SK-N-SH (cell line): ENCODE data around the gene PCED1A. TPM values are rescaled to one million over a fixed set of nuclear protein-coding genes. Genes with fewer than 3 reads are reported as not detected.

ENCODE experiments used
- CTCF ChIA-PET: fragments of 300-600, 350-600 bp; formaldehyde crosslinking; extraction: SDS; loops from one replicate; lab custom pipeline; 2021; lab: Yijun Ruan, JAX
- POLR2A ChIA-PET: fragments of 350-600 bp; sonication (Branson Sonifier 250); formaldehyde crosslinking; extraction: SDS; loops from one replicate; lab custom pipeline; 2020; ENCODE audit warnings: antibody characterized with exemption, inconsistent platforms; lab: Yijun Ruan, JAX
- DNase-seq: peaks from one replicate; pipeline ENCODE4 v3.0.0; 2012
- H2AFZ ChIP-seq: fragments of 200-600 bp; sonication (generic); 2 replicates; pipeline ENCODE4 v1.8.1; 2016; ENCODE audit warnings: antibody characterized with exemption, mild to moderate bottlenecking, low read depth
- H3F3A ChIP-seq: fragments of 200-600 bp; sonication (generic); replicated peaks from 2 replicates; pipeline ENCODE3; 2016; ENCODE audit warnings: antibody characterized with exemption, mild to moderate bottlenecking; ENCODE audit not compliant: insufficient read depth
- H3K27ac ChIP-seq, 2 experiments: fragments of 200-500 bp in 1 of 2; fragments of 200-600 bp in 1 of 2; sonication (Bioruptor generic) in 1 of 2; sonication (generic), shearing (Covaris generic) in 1 of 2; 2 replicates each; pipeline versions ENCODE4 v1.5.1 to v1.6.1; 2014 to 2016; ENCODE audit warnings: low read depth in 2 of 2, inconsistent platforms in 1 of 2, low read length in 1 of 2, mild to moderate bottlenecking in 1 of 2, mixed read lengths in 1 of 2
- H3K27me3 ChIP-seq: fragments of 200-600 bp; sonication (generic), shearing (Covaris generic); 2 replicates; pipeline ENCODE4 v1.6.1; 2016; ENCODE audit warnings: mixed run types; ENCODE audit not compliant: insufficient read depth
- H3K36me3 ChIP-seq, 2 experiments: fragments of 200-500 bp in 1 of 2; fragments of 200-600 bp in 1 of 2; sonication (Bioruptor generic) in 1 of 2; sonication (generic) in 1 of 2; replicated peaks in 1 of 2; 2 replicates each; pipeline versions ENCODE3 to v1.5.1; 2014 to 2016; ENCODE audit warnings: low read length in 1 of 2, mild to moderate bottlenecking in 1 of 2; ENCODE audit not compliant: insufficient read depth in 2 of 2, control insufficient read depth in 1 of 2
- H3K4me1 ChIP-seq, 2 experiments: fragments of 200-500 bp in 1 of 2; fragments of 200-600 bp in 1 of 2; sonication (Bioruptor generic) in 1 of 2; sonication (generic), shearing (Covaris generic) in 1 of 2; 2 replicates each; pipeline versions ENCODE4 v1.5.1 to v1.6.1; 2014 to 2016; ENCODE audit warnings: low read depth in 1 of 2, low read length in 1 of 2, mixed run types in 1 of 2; ENCODE audit not compliant: insufficient read depth in 2 of 2, control insufficient read depth in 1 of 2
- H3K4me2 ChIP-seq: fragments of 200-600 bp; sonication (generic), shearing (Covaris generic); 2 replicates; pipeline ENCODE4 v1.6.1; 2017; ENCODE audit warnings: mixed run types
- H3K4me3 ChIP-seq, 2 experiments: fragments of 200-500 bp in 1 of 2; fragments of 200-600 bp in 1 of 2; sonication (Bioruptor generic) in 1 of 2; sonication (generic), shearing (Covaris generic) in 1 of 2; 2 replicates each; pipeline versions ENCODE4 v1.5.1 to v1.8.1; 2014 to 2016; ENCODE audit warnings: low read depth in 2 of 2, inconsistent platforms in 1 of 2, low read length in 1 of 2, mild to moderate bottlenecking in 1 of 2, mixed read lengths in 1 of 2, moderate library complexity in 1 of 2
- H3K79me2 ChIP-seq: fragments of 200-600 bp; sonication (generic); 2 replicates; pipeline ENCODE4 v1.8.1; 2017; ENCODE audit warnings: mild to moderate bottlenecking; ENCODE audit not compliant: insufficient read depth
- H3K9ac ChIP-seq: fragments of 200-600 bp; sonication (generic); 2 replicates; pipeline ENCODE4 v1.6.1; 2017; ENCODE audit warnings: mixed run types
- H3K9me2 ChIP-seq: fragments of 200-600 bp; sonication (generic); 2 replicates; pipeline ENCODE4 v1.6.1; 2017; ENCODE audit warnings: mixed run types
- H3K9me3 ChIP-seq: fragments of 200-600 bp; sonication (generic); 2 replicates; pipeline ENCODE4 v1.6.1; 2017; ENCODE audit warnings: mixed run types, mild to moderate bottlenecking, moderate library complexity
- H4K20me1 ChIP-seq: fragments of 200-600 bp; sonication (generic); 2 replicates; pipeline ENCODE4 v1.6.1; 2017; ENCODE audit warnings: mild to moderate bottlenecking, mixed run types; ENCODE audit not compliant: insufficient read depth
- ELF1 ChIP-seq: IDR thresholded peaks from 2 replicates; pipeline ENCODE4 v1.4.0; 2012
- EP300 ChIP-seq, 2 experiments: IDR thresholded peaks; 2 replicates each; pipeline versions ENCODE4 v1.4.0 to v1.6.1; 2012; ENCODE audit warnings: borderline replicate concordance in 1 of 2, low read depth in 1 of 2, low read length in 1 of 2
- EZH2phosphoT487 ChIP-seq: fragments of 200-600 bp; sonication (generic); IDR thresholded peaks from 2 replicates; pipeline ENCODE4 v1.6.1; 2017; ENCODE audit warnings: low read depth, mixed run types, mild to moderate bottlenecking, antibody characterized with exemption, moderate library complexity, borderline replicate concordance
- FOSL2 ChIP-seq: IDR thresholded peaks from 2 replicates; pipeline ENCODE4 v1.4.0; 2012; ENCODE audit warnings: low read depth, mild to moderate bottlenecking, moderate library complexity, borderline replicate concordance
- FOXM1 ChIP-seq: IDR thresholded peaks from 2 replicates; pipeline ENCODE4 v1.4.0; 2012; ENCODE audit warnings: low read depth, mild to moderate bottlenecking
- GABPA ChIP-seq: IDR thresholded peaks from 2 replicates; pipeline ENCODE4 v1.4.0; 2012; ENCODE audit warnings: low read depth, mild to moderate bottlenecking
- GATA2 ChIP-seq: sonication (generic); formaldehyde crosslinking; IDR thresholded peaks from 2 replicates; pipeline ENCODE4 v1.5.0; 2020; ENCODE audit warnings: mild to moderate bottlenecking, missing genetic modification reagents
- JUND ChIP-seq: IDR thresholded peaks from 2 replicates; pipeline ENCODE4 v1.4.0; 2012
- MAX ChIP-seq: IDR thresholded peaks from 2 replicates; pipeline ENCODE4 v1.4.0; 2012; ENCODE audit warnings: low read depth
- MEF2A ChIP-seq: IDR thresholded peaks from 2 replicates; pipeline ENCODE4 v1.4.0; 2012; ENCODE audit warnings: low read depth, borderline replicate concordance
- MXI1 ChIP-seq: IDR thresholded peaks from 2 replicates; pipeline ENCODE4 v1.6.1; 2012; ENCODE audit warnings: mild to moderate bottlenecking, low read depth, low read length, improper control_type of control experiment
- NRF1 ChIP-seq: IDR thresholded peaks from 2 replicates; pipeline ENCODE4 v1.6.1; 2012; ENCODE audit warnings: low read depth, mild to moderate bottlenecking, low read length
- RAD21 ChIP-seq: IDR thresholded peaks from 2 replicates; pipeline ENCODE4 v1.6.1; 2012; ENCODE audit warnings: mild to moderate bottlenecking, low read length
- RCOR1 ChIP-seq: fragments of 150-350 bp; IDR thresholded peaks from 2 replicates; pipeline ENCODE4 v1.6.1; 2017; ENCODE audit warnings: antibody characterized with exemption, low read length
- RXRA ChIP-seq: IDR thresholded peaks from 2 replicates; pipeline ENCODE4 v1.4.0; 2012; ENCODE audit warnings: low read depth, mild to moderate bottlenecking, borderline replicate concordance
- SIN3A ChIP-seq: IDR thresholded peaks from 2 replicates; pipeline ENCODE4 v1.6.1; 2012; ENCODE audit warnings: low read depth, mild to moderate bottlenecking, low read length, moderate library complexity, borderline replicate concordance
- SMC3 ChIP-seq: IDR thresholded peaks from 2 replicates; pipeline ENCODE4 v1.6.1; 2012; ENCODE audit warnings: low read depth, low read length, improper control_type of control experiment
- TAF1 ChIP-seq: IDR thresholded peaks from 2 replicates; pipeline ENCODE4 v1.6.1; 2012; ENCODE audit warnings: low read depth, mild to moderate bottlenecking, low read length, moderate library complexity, borderline replicate concordance
- TCF12 ChIP-seq: IDR thresholded peaks from 2 replicates; pipeline ENCODE4 v1.4.0; 2012
- TEAD4 ChIP-seq: IDR thresholded peaks from 2 replicates; pipeline ENCODE4 v1.4.0; 2012; ENCODE audit warnings: mild to moderate bottlenecking, borderline replicate concordance; ENCODE audit not compliant: insufficient read depth
- USF1 ChIP-seq: IDR thresholded peaks from 2 replicates; pipeline ENCODE4 v1.4.0; 2012; ENCODE audit warnings: low read depth, borderline replicate concordance
- USF2 ChIP-seq: fragments of 150-350 bp; IDR thresholded peaks from 2 replicates; pipeline ENCODE4 v1.6.1; 2017; ENCODE audit warnings: antibody characterized with exemption, low read length, low read depth, borderline replicate concordance
- YY1 ChIP-seq: IDR thresholded peaks from 2 replicates; pipeline ENCODE4 v1.4.0; 2012; ENCODE audit warnings: low read depth, mild to moderate bottlenecking
- ZBTB33 ChIP-seq: IDR thresholded peaks from 2 replicates; pipeline ENCODE4 v1.4.0; 2012; ENCODE audit warnings: low read depth, borderline replicate concordance
- WGBS: methylation state at CpG from one replicate; pipeline ENCODE4 v1.1.6; 2017; ENCODE audit warnings: low lambda C conversion rate; 5-methylcytosine and 5-hydroxymethylcytosine counted together
- polyA plus RNA-seq, 3 experiments: library from polyadenylated mRNA; depleted of rRNA; stranded (reverse); fragments of >200 nt; gene quantifications; 2 replicates each; pipeline ENCODE4 v1.2.3, GENCODE V29; 2012

The PCED1A gene
- polyA plus RNA-seq, 1 of the 3 experiments (the other 2 are of a cell fraction), result 65.2 TPM

DNA sequence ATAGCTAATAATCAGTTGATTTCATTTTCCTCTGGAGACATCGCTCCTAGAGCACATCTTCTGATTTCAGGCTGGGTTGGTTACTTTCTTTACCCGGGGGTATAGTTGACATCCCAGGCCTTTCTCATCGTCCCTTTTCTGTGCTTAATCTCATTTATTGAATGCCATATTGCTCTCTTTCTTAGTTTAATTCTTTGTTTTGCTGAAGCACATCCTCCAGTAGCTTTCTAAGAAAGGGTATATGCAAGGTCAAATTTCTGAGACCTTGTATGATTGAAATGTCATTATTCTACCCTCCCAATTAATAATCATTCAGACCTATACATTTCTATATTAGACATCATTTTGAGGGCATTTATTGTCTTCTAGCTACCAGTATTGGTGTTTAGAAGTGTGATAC lies 28.3 kb downstream of the PCED1A start:
- TF ChIP-seq RAD21 (no peak), TCF12 (no peak), GATA2 (CRISPR knock-in tag) (no peak), USF1 (no peak), RXRA (no peak), MEF2A (no peak), SMC3 (no peak), ZBTB33 (no peak), JUND (no peak), YY1 (no peak), RCOR1 (no peak), ELF1 (no peak), NRF1 (no peak), FOXM1 (no peak), EP300 (IDR thresholded peaks at IDR 0.05; ENCODE audit: borderline replicate concordance in 1 of 2, low read depth in 1 of 2, low read length in 1 of 2) (no peak), FOSL2 (no peak), USF2 (no peak)
- no peak overlapping the region for H3K4me3 ChIP-seq
- WGBS, result 47% methylated on average over 3 of the region's 3 CpGs
- ChIA-PET POLR2A (no interaction called here), CTCF (interaction anchor here (1.2 kb wide), 1 partner anchor 28 kb away, joined by 3 read pairs; the partner anchor contains the start of genes PCED1A and VPS16)
- H3K4me1 ChIP-seq, result peaks cover 10 to 18% of the 10 kb centered on the region in 2 experiments; a peak in 2 of 4 replicates
- H3K36me3 ChIP-seq, result no peaks in the 10 kb centered on the region
- H3K4me2 ChIP-seq, result no peak overlapping the region
- H3K9ac ChIP-seq, result no peak overlapping the region
- H3K79me2 ChIP-seq, result no peaks in the 10 kb centered on the region
- H2AFZ ChIP-seq, result no peak overlapping the region
- no peaks in the 10 kb centered on the region for H3K27me3 ChIP-seq
- peaks cover 11% of the 10 kb centered on the region for H3K9me3 ChIP-seq
- no peaks in the 10 kb centered on the region for H3K9me2 ChIP-seq
- no peak for DNase-seq
- peaks cover 13% of the 10 kb centered on the region for H3F3A ChIP-seq
- H3K27ac ChIP-seq, result no peak overlapping the region
- no peaks in the 10 kb centered on the region for H4K20me1 ChIP-seq

DNA sequence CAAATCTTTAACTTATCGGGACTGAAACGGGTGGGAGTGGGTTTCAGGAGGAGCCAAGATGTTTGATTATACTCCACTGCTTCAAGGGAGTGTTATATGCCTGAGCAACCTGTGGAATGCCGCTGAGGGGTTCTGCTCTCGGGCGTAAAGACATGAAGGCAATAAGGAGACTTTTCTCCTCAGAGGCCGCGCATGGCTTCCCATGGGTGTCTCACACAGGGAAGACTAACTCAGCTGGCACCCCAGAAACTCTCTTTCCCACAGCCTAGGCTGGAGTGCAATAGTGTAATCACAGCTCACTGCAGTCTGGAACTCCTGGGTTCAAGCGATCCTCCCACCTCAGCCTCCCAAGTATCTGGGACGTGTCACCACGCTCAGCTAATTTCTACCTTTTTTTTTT lies 30.8 kb downstream of the PCED1A start:
- H3F3A ChIP-seq, result peaks cover 4% of the 10 kb centered on the region
- no peak overlapping the region for H2AFZ ChIP-seq
- POLR2A ChIA-PET, result no interaction called here
- no peaks in the 10 kb centered on the region for H3K9me2 ChIP-seq
- no peaks in the 10 kb centered on the region for H3K79me2 ChIP-seq
- H3K4me1 ChIP-seq, result peaks cover 5 to 9% of the 10 kb centered on the region in 2 experiments; a peak in 2 of 4 replicates
- no peak overlapping the region for H3K27ac ChIP-seq
- H3K9me3 ChIP-seq, result peaks cover 11% of the 10 kb centered on the region
- H3K27me3 ChIP-seq, result no peaks in the 10 kb centered on the region
- H3K36me3 ChIP-seq, result no peaks in the 10 kb centered on the region
- DNase-seq, result no peak
- no peak overlapping the region for H3K4me2 ChIP-seq
- no peak overlapping the region for H3K4me3 ChIP-seq
- no peaks in the 10 kb centered on the region for H4K20me1 ChIP-seq
- H3K9ac ChIP-seq, result no peak overlapping the region
- CTCF ChIA-PET, result no interaction called here
- WGBS, result 83% methylated on average over 10 of the region's 10 CpGs
- TF ChIP-seq MAX (no peak), TEAD4 (no peak), EZH2phosphoT487 (no peak), GATA2 (CRISPR knock-in tag) (no peak), FOXM1 (no peak), SIN3A (no peak), FOSL2 (no peak), USF2 (no peak), USF1 (no peak), TAF1 (no peak), SMC3 (no peak), MEF2A (no peak), GABPA (no peak), MXI1 (no peak)
